Mucosa of rectum (tissue), 2 donors: Measurements from ENCODE around the gene FGF14.

Experiments
- H3K27ac ChIP-seq, 2 donors: one replicate each; pipeline ENCODE4 v1.7.0; 2013; ENCODE audit warnings: inconsistent platforms in 2 of 2, low read depth in 2 of 2, low read length in 2 of 2
- H3K27me3 ChIP-seq, 2 donors: one replicate each; pipeline ENCODE4 v1.7.0; 2013; ENCODE audit warnings: low read length in 2 of 2; ENCODE audit not compliant: control insufficient read depth in 2 of 2, insufficient read depth in 2 of 2
- H3K36me3 ChIP-seq, 2 donors: one replicate each; pipeline ENCODE4 v1.7.0; 2013; ENCODE audit warnings: low read length in 2 of 2; ENCODE audit not compliant: control insufficient read depth in 2 of 2, insufficient read depth in 2 of 2
- H3K4me1 ChIP-seq, 2 donors: one replicate each; pipeline ENCODE4 v1.7.0; 2013; ENCODE audit warnings: low read length in 2 of 2, mild to moderate bottlenecking in 1 of 2; ENCODE audit not compliant: control insufficient read depth in 2 of 2, insufficient read depth in 2 of 2
- H3K4me3 ChIP-seq, 2 donors: one replicate each; pipeline ENCODE4 v1.7.0; 2013; ENCODE audit warnings: low read length in 2 of 2
- H3K9ac ChIP-seq, 2 donors: one replicate each; pipeline ENCODE4 v1.7.0; 2013; ENCODE audit warnings: low read length in 2 of 2, low read depth in 1 of 2, mild to moderate bottlenecking in 1 of 2
- H3K9me3 ChIP-seq, 2 donors: one replicate each; pipeline ENCODE4 v1.7.0; 2013; ENCODE audit warnings: low read length in 2 of 2; ENCODE audit not compliant: control insufficient read depth in 2 of 2
- donor health status: healthy.
- donor health status: Normal muscosa, but diverticular disease.

FGF14 gene

DNA sequence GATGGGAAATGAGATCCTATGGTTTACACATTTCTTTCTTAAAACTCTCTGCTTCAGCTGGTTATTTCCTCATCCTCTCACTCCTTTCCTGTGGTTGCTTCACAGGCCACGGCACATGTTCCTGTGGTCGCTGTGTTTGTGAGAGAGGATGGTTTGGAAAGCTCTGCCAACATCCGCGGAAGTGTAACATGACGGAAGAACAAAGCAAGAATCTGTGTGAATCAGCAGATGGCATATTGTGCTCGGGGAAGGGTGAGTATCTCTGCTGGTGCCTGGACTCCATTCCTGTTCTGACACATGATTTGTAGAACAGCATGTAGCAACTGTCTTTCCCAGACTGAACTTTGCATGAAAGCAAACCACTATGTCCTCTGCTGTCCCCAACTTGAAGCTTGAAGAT is 695.2 kb downstream of the FGF14 start:
- Histone ChIP-seq H3K36me3 (no peaks in the 10 kb centered on the region), H3K9ac (no peak overlapping the region), H3K4me1 (no peaks in the 10 kb centered on the region), H3K4me3 (no peak overlapping the region), H3K9me3 (no peaks in the 10 kb centered on the region), H3K27me3 (no peaks in the 10 kb centered on the region), H3K27ac (no peak overlapping the region)

DNA sequence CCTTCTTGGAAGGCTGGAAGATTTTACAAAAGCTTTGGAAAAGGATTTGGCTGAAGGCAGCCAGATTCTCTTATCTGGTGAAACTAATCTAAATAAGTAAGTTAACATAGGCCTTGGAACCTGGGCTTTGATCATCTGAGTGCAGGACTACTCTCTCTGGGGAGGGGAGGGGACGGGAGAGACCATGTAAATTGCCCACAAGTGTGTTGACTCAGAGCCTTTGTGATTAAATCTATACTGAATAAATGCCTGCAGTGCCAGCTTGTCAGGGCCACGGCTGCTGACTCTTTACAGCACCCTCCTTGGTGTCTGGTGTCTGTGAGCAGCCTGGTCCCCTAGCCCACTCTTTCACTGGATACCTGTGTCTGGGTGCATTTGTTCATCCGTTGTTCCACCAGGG is 698.0 kb downstream of the FGF14 start:
- Histone ChIP-seq H3K27ac (no peak overlapping the region), H3K4me1 (no peaks in the 10 kb centered on the region), H3K36me3 (no peaks in the 10 kb centered on the region), H3K9me3 (no peaks in the 10 kb centered on the region), H3K4me3 (no peak overlapping the region), H3K27me3 (no peaks in the 10 kb centered on the region), H3K9ac (no peak overlapping the region)

- Histone ChIP-seq H3K9ac (no peak overlapping the region), H3K27me3 (no peaks in the 10 kb centered on the region), H3K9me3 (no peaks in the 10 kb centered on the region), H3K4me1 (no peaks in the 10 kb centered on the region), H3K4me3 (no peak overlapping the region), H3K36me3 (no peaks in the 10 kb centered on the region), H3K27ac (no peak overlapping the region)
These were observed 698.8 kb downstream of the FGF14 start for GRCh38 chr13:101703081-101703480.

DNA sequence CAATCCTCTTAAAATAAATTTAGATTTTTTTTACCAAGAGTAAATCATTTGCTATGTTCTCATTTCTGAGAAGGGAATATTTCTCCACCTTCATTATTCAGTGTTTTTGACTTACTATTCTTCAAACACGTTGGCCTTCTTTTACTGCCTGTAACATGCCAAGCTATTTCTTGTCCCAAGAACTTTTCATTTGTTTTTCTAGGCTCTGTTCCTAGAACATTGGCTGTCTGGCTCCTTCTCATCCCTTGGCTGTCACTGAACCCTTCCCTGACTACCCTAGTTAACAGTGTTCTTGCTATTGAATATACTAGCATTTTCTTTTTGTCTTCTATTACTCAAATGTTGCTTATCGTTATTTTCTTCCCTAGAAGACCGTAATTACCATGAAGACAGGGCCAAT is 701.2 kb downstream of the FGF14 start:
- Histone ChIP-seq H3K9me3 (no peaks in the 10 kb centered on the region), H3K27me3 (no peaks in the 10 kb centered on the region), H3K4me3 (no peak overlapping the region), H3K9ac (no peak overlapping the region), H3K27ac (no peak overlapping the region), H3K4me1 (no peaks in the 10 kb centered on the region), H3K36me3 (no peaks in the 10 kb centered on the region)

- no peaks in the 10 kb centered on the region for H3K9me3 ChIP-seq
- no peak overlapping the region for H3K27ac ChIP-seq
These were observed 703.4 kb downstream of the FGF14 start for GRCh38 chr13:101698400-101698799.

GRCh38 chr13:101697745-101698144 is 704.1 kb downstream of the FGF14 start:
- no peak overlapping the region for H3K9ac ChIP-seq
- no peaks in the 10 kb centered on the region for H3K36me3 ChIP-seq
- no peak overlapping the region for H3K4me3 ChIP-seq

More at GRCh38 chr13:101698400-101698799, 703.4 kb downstream of the FGF14 start:
- Histone ChIP-seq H3K9ac (no peak overlapping the region), H3K36me3 (no peaks in the 10 kb centered on the region), H3K27me3 (no peaks in the 10 kb centered on the region), H3K4me3 (no peak overlapping the region), H3K4me1 (no peaks in the 10 kb centered on the region)

GRCh38 chr13:101695870-101696516 is 705.9 kb downstream of the FGF14 start:
- Histone ChIP-seq H3K36me3 (no peaks in the 10 kb centered on the region), H3K9ac (no peak overlapping the region)

More at GRCh38 chr13:101697745-101698144, 704.1 kb downstream of the FGF14 start:
- H3K27me3 ChIP-seq, result no peaks in the 10 kb centered on the region
- H3K27ac ChIP-seq, result no peak overlapping the region
- no peaks in the 10 kb centered on the region for H3K4me1 ChIP-seq
- H3K9me3 ChIP-seq, result no peaks in the 10 kb centered on the region

DNA sequence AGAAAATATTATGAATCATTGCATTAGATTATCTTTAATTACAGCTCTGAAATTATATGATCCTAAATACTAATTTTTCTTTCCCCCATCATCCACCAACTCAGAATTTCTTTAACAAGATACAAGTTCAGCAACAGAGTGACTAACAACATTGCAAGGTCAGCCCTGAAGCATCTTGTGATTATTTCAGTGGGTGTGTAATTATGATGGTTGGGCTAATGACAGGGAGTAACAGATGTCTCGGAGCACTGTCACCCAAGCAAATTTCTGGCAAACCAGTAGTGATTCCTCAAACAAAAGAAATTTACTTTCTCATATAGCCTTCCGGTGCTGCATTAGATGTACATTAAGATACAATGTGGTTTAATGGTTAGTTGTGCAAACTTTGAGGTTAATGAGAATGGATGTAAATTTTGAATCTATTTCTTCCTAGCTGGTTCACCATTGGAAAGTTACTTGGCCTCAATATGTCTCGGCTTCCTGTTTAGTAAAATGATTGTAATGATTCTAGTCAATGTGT is 710.4 kb downstream of the FGF14 start:
- Histone ChIP-seq H3K27me3 (no peaks in the 10 kb centered on the region), H3K27ac (no peak overlapping the region), H3K4me3 (no peak overlapping the region), H3K9ac (no peak overlapping the region), H3K4me1 (no peaks in the 10 kb centered on the region), H3K9me3 (no peaks in the 10 kb centered on the region), H3K36me3 (no peaks in the 10 kb centered on the region)

More at GRCh38 chr13:101695870-101696516, 705.9 kb downstream of the FGF14 start:
- Histone ChIP-seq H3K4me3 (no peak overlapping the region), H3K27ac (no peak overlapping the region), H3K9me3 (no peaks in the 10 kb centered on the region), H3K4me1 (no peaks in the 10 kb centered on the region), H3K27me3 (no peaks in the 10 kb centered on the region)

DNA sequence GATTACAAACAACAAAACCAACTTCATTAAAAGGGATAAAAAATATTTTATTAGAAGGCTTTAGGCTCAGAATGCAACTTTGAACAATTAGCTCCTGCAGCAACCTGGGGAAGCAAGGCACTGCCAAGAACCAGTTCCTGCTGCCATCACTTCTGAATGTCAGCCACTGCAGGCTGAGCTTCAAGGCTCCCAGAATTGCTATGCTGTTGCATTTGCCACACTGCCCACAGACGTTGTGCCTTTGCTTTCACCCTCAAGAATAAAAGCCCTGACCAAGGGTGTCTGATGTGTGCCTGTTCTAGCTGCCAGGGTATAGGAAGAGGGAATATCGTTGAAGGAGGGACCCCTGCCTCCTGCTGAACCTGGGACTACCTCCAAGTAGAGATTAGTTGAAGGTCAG is 711.0 kb downstream of the FGF14 start:
- Histone ChIP-seq H3K4me3 (no peak overlapping the region), H3K9ac (no peak overlapping the region)

GRCh38 chr13:101686003-101686402 is 715.8 kb downstream of the FGF14 start:
- H3K4me1 ChIP-seq, result no peaks in the 10 kb centered on the region
- H3K4me3 ChIP-seq, result no peak overlapping the region

More for the DNA sequence above, 711.0 kb downstream of the FGF14 start:
- H3K27me3 ChIP-seq, result no peaks in the 10 kb centered on the region
- no peaks in the 10 kb centered on the region for H3K9me3 ChIP-seq
- no peaks in the 10 kb centered on the region for H3K4me1 ChIP-seq
- no peaks in the 10 kb centered on the region for H3K36me3 ChIP-seq
- no peak overlapping the region for H3K27ac ChIP-seq

More at GRCh38 chr13:101686003-101686402, 715.8 kb downstream of the FGF14 start:
- H3K9me3 ChIP-seq, result no peaks in the 10 kb centered on the region
- H3K36me3 ChIP-seq, result no peaks in the 10 kb centered on the region
- no peak overlapping the region for H3K27ac ChIP-seq
- no peak overlapping the region for H3K9ac ChIP-seq
- no peaks in the 10 kb centered on the region for H3K27me3 ChIP-seq
